Ascending aorta (tissue), 2 donors: ENCODE results near the gene NFIA. TPM values are rescaled to one million over a fixed set of nuclear protein-coding genes. Genes with fewer than 3 reads are reported as not detected.

Source experiments
- DNase-seq, 2 donors: peaks; one replicate each; pipeline ENCODE4 v3.0.0-alpha.2; 2019; ENCODE audit warnings: low spot score in 2 of 2
- H3K27ac ChIP-seq, 2 donors: fragments of 200-600 bp; sonication (generic); one replicate each; pipeline ENCODE4 v1.5.1; 2016 to 2017; ENCODE audit warnings: mild to moderate bottlenecking in 1 of 2
- H3K27me3 ChIP-seq: fragments of 200-600 bp; sonication (generic); one replicate; pipeline ENCODE4 v1.5.1; 2017
- H3K36me3 ChIP-seq, 2 donors: fragments of 200-600 bp; sonication (generic); one replicate each; pipeline ENCODE4 v1.5.1; 2016
- H3K4me1 ChIP-seq, 2 donors: fragments of 200-600 bp; sonication (generic); one replicate each; pipeline ENCODE4 v1.5.1; 2016 to 2017; ENCODE audit warnings: mild to moderate bottlenecking in 1 of 2
- H3K4me3 ChIP-seq, 2 donors: fragments of 200-600 bp; sonication (generic); one replicate each; pipeline ENCODE4 v1.5.1; 2016 to 2017; ENCODE audit warnings: mild to moderate bottlenecking in 1 of 2
- H3K9me3 ChIP-seq, 2 donors: fragments of 200-600 bp; sonication (generic); one replicate each; pipeline ENCODE4 v1.5.1; 2016
- CTCF ChIP-seq, 3 experiments: fragments of 200-600 bp in 2 of 3; fragments of 450-650 bp in 1 of 3; sonication (generic) in 2 of 3; IDR thresholded peaks; one replicate each; pipeline ENCODE4 v1.5.1; 2016 to 2019; ENCODE audit warnings: antibody characterized with exemption in 3 of 3, mild to moderate bottlenecking in 1 of 3, moderate library complexity in 1 of 3
- intact Hi-C: fragments of 100-400 bp; cut with DNase I; formaldehyde crosslinking; loops from one replicate; pipeline ENCODE4 v1.15.1; 2023
- total RNA-seq: library from RNA; depleted of rRNA; stranded (reverse); fragments of >200 nt; gene quantifications from one replicate; pipeline ENCODE4 v1.1.0, GENCODE V29; 2016

The NFIA gene
- total RNA-seq, 1 donor from 2014 or later, result 52.0 TPM

- DNase-seq, result no peak
- H3K27ac ChIP-seq, result peak overlapping the region; percentile 38 to 73
- no peaks in the 10 kb centered on the region for H3K9me3 ChIP-seq
- H3K4me3 ChIP-seq, result peak overlapping the region; percentile 37 to 60
- H3K36me3 ChIP-seq, result no peaks in the 10 kb centered on the region
- H3K27me3 ChIP-seq, result no peaks in the 10 kb centered on the region
- peaks cover 9 to 33% of the 10 kb centered on the region in 2 donors for H3K4me1 ChIP-seq
- intact Hi-C loops, result no loop called here
- TF ChIP-seq CTCF (IDR thresholded peaks at IDR 0.05), result no peak
These were observed 173.0 kb downstream of the NFIA start for GRCh38 chr1:61255358-61255703.

GRCh38 chr1:61259379-61260148 is 177.2 kb downstream of the NFIA start:
- Histone ChIP-seq H3K27ac (peak overlapping the region in 1 of 2 donors; percentile 7), H3K36me3 (no peaks in the 10 kb centered on the region), H3K27me3 (no peaks in the 10 kb centered on the region), H3K9me3 (no peaks in the 10 kb centered on the region), H3K4me3 (no peak overlapping the region), H3K4me1 (peaks cover 0 to 28% of the 10 kb centered on the region in 2 donors)
- DNase-seq, result no peak
- intact Hi-C loops, result no loop called here
- no peak for TF ChIP-seq CTCF (IDR thresholded peaks at IDR 0.05)

GRCh38 chr1:61260171-61260570 is 177.8 kb downstream of the NFIA start:
- no peak for DNase-seq
- intact Hi-C loops, result no loop called here
- H3K9me3 ChIP-seq, result no peaks in the 10 kb centered on the region
- peak overlapping the region; percentile 7 to 67 for H3K27ac ChIP-seq
- H3K27me3 ChIP-seq, result no peaks in the 10 kb centered on the region
- TF ChIP-seq CTCF (IDR thresholded peaks at IDR 0.05), result no peak
- H3K4me1 ChIP-seq, result peaks cover 0 to 25% of the 10 kb centered on the region in 2 donors
- no peak overlapping the region for H3K4me3 ChIP-seq
- no peaks in the 10 kb centered on the region for H3K36me3 ChIP-seq

- TF ChIP-seq CTCF (IDR thresholded peaks at IDR 0.05), result no peak
- H3K4me3 ChIP-seq, result no peak overlapping the region
- H3K9me3 ChIP-seq, result no peaks in the 10 kb centered on the region
- H3K27ac ChIP-seq, result peak overlapping the region; percentile 40 to 67
- H3K4me1 ChIP-seq, result peaks cover 0 to 22% of the 10 kb centered on the region in 2 donors
- H3K27me3 ChIP-seq, result no peaks in the 10 kb centered on the region
- no peak for DNase-seq
- H3K36me3 ChIP-seq, result no peaks in the 10 kb centered on the region
- intact Hi-C loops, result no loop called here
These were observed 179.2 kb downstream of the NFIA start for GRCh38 chr1:61261595-61261994.

- Histone ChIP-seq H3K36me3 (no peaks in the 10 kb centered on the region), H3K4me3 (no peak overlapping the region), H3K9me3 (no peaks in the 10 kb centered on the region), H3K4me1 (peaks cover 0 to 34% of the 10 kb centered on the region in 2 donors), H3K27me3 (no peaks in the 10 kb centered on the region), H3K27ac (peak overlapping the region; percentile 59 to 67)
- intact Hi-C loops, result no loop called here
- no peak for DNase-seq
- TF ChIP-seq CTCF (IDR thresholded peaks at IDR 0.05), result no peak
These were observed 181.8 kb downstream of the NFIA start for GRCh38 chr1:61263905-61264824.
